H54 (cell line): Measurements from ENCODE around the gene EFR3B.

Source experiments
- DNase-seq: peaks from one replicate; pipeline ENCODE4 v3.0.0; 2011; ENCODE audit warnings: low spot score, mixed read lengths; ENCODE audit not compliant: insufficient read length
- FAIRE-seq: peaks from 3 replicates; lab custom pipeline; 2011; peaks lifted over from hg19 to GRCh38; lab: Jason Lieb, UNC
- POLR2A ChIP-seq: IDR thresholded peaks from 2 replicates; pipeline ENCODE4 v1.6.1; 2011; ENCODE audit warnings: low read depth, mild to moderate bottlenecking, low read length

Gene EFR3B

DNA sequence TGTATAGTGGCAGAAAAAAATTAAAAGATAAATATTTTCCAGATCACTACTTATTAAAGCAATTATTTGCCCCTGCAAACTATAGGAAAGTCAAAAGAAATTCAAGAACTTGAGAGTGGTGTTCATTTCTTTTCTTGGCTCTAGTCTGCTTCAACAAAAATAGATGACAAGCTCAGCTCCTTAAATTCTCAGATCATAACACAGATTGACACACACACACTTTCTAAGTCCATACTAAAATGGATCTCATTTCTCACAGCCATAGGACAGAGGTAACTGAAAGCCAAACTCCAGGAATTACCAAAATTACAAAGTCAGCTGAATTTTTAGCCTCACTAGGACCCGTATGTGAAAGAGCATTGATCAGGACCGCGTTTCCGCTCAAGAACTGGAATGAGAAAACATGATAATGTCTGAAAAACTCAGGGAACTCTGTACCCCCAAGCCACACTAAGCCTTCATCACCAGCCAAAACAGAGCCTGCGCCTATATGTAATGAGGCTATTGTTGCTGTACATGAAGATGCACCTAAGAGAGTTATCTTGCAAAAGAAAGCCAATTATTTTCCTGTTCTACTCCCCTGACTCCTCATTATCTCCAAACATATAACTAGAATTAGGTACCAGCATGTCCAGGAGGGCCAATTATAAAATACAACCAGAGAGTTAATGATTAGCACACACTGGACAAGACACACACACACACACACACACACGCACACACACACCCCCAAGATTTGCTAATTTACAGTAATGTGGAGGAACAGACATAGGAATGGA is 16.5 kb upstream of the EFR3B start:
- no peak for DNase-seq
- FAIRE-seq: no peak

DNA sequence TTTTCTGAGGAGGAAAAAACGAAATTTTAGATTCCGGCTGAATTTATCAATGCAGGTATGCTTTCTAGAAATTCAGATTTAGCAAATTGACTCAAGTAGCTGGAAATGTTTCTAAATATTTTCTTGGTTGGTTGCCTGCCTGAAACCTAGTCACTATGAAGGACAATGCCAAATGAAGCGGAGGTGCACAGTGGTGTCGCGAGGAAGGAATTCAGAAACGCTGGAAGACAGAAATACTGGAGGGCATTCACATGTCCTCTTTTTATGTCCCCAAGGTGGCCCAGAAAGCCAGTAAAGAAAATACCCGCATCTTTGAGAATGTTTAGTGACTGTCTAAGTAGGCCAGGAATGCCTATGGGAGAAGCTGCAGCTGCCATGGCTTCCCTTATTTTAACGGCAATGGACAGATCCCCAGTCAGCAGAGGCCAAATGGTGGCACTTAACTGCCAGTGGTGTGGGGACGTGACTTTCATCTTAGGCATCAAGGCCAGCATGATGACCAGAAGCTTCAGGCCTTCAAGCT is 15.8 kb upstream of the EFR3B start:
- FAIRE-seq (no peak), DNase-seq (no peak)
- TF ChIP-seq POLR2A: no peak

More for the DNA sequence above, 16.5 kb upstream of the EFR3B start:
- TF ChIP-seq POLR2A: no peak

DNA sequence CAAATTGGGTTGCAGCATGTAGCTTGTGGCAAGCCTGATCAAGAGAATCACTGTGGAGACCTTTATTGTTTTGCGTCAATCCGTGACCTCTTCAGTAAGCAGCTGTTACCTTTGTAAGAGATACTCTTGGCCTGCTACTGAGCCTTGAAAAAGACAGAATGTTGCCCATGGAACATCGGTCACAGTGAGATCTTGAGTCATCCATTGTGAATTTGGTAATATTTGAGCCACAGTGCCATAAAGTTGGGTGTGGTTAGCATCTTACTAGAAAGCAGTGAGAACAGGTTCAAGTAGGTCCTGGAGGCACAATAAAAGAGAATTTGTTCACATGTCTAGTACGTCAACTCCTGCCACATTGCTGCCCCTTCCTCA is 12.7 kb upstream of the EFR3B start:
- no peak for TF ChIP-seq POLR2A
- FAIRE-seq: no peak
- no peak for DNase-seq

DNA sequence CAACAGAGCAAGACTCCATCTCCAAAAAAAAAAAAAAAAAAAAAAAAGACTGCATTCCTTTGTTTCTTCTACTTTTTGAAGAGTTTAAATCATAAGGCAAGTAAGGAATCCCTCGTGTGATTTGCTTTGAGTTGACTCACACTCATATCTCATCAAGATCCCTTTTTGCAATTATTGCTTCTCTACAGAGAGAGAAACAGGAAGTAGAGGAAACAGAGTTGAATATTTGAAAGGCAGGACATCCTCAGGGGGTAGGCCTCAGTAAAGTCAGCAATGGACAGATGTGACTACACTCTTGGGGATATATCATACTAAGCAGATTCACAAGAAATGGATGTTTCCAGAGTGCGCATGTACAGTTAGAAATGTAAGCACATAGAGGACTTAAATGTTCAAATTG is 11.2 kb upstream of the EFR3B start:
- no peak for FAIRE-seq
- no peak for TF ChIP-seq POLR2A
- no peak for DNase-seq

- FAIRE-seq (no peak), DNase-seq (no peak)
- TF ChIP-seq POLR2A: no peak
Observed at GRCh38 chr2:25032094-25032493, 9.8 kb upstream of the EFR3B start.

- no peak for FAIRE-seq
- no peak for TF ChIP-seq POLR2A
Observed at GRCh38 chr2:25032901-25033300, 9.0 kb upstream of the EFR3B start.

GRCh38 chr2:25034081-25034480 is 7.8 kb upstream of the EFR3B start:
- DNase-seq (no peak), FAIRE-seq (no peak)
- no peak for TF ChIP-seq POLR2A

More at GRCh38 chr2:25032901-25033300, 9.0 kb upstream of the EFR3B start:
- DNase-seq: no peak

DNA sequence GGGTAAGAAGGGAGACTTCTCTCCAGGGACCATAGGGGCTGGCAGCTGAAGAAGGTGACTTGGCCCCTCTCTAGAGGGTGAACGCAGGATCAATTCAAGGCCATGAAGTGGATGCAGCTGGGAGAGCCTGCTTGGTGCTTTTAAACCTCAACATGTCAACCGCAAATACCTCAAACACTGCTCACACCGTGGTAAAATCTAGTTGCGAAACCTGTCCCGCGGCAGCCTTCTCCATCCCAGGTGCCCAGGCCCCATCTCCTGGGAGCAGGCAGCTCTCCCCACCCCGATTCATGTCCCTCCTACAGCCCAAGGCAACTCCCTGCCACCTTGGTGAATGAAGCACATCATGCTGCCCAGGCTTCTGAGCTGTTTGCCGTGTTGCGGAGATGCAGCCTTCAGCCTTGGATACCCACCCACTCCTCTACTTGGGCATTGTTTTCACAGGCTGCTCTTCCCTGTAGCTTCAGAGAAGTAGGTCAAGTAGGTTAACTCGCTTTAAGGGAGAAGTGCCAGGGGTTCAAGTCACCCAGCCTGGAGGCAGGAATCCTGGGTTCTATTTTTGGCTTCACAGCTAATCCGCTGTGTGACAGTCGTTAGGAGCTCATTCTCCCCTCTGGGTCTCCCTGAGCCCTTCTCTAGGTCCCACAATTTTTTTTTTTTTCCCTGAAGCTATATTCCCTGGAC is 6.2 kb upstream of the EFR3B start:
- no peak for TF ChIP-seq POLR2A
- no peak for DNase-seq
- no peak for FAIRE-seq

GRCh38 chr2:25036221-25036559 is 5.7 kb upstream of the EFR3B start:
- no peak for FAIRE-seq
- no peak for DNase-seq
- TF ChIP-seq POLR2A: no peak

- TF ChIP-seq POLR2A: no peak
- no peak for FAIRE-seq
- DNase-seq: no peak
Observed at GRCh38 chr2:25039126-25039525, 2.8 kb upstream of the EFR3B start.

DNA sequence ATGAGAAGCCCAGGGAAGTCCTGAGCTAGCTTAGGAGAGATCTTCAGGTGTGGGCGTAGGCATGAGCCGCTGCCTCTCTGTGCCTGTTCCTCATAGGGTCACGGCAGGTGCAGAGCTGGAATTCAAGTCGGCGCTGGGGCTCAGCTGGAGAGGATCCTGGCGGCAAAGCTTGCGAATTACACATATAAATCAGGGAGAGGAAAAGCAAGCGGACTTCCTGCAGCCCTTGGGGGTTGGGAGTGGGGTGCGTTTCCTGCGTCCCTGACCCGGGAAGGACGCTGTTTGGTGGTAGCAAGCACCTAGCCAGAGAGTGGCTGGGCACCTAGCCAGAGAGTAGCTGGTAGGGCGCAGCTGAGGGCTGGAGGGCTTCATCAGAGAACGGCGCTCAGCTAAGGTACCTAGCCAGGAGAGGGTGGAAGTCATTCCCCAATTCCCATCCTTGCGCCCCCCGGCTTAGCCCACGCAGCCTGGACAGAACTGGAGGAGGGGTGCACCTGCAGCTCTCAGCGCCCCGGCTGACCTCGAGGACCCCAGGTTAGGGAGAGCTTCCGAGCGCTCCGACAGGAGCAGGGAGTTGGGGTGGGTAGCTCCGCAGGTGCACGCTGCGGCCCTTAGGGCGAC is 459 bp upstream of the EFR3B start:
- DNase-seq: peak; percentile 52
- no peak for TF ChIP-seq POLR2A
- FAIRE-seq: no peak

- DNase-seq (peak; percentile 49), FAIRE-seq (no peak)
- TF ChIP-seq POLR2A: no peak; the same call in 1 of the 2 replicates
Observed at GRCh38 chr2:25042321-25043240, 705 bp downstream of the EFR3B start.

- FAIRE-seq: peak; percentile 78
- DNase-seq: peak; percentile 88
Observed at GRCh38 chr2:25043241-25043867, 1.5 kb downstream of the EFR3B start.

DNA sequence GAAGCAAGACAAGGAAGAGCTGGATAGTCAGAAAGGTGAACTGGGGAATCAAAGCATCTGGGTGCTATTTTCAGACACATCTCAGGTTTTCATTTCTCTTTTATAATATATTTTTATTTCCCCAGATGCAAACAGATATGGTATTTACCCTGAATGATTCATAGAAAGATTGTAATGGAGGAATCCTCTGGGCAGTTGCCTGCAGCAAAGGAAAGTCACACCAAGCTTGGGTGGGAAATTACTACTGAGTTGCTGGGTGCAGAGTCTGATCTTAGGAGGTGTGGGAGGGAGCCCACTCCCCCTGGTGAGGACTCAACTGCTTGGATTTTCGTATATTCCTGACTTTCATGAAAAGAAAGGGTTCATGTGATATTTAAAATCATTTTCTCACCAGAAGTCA is 2.1 kb downstream of the EFR3B start:
- FAIRE-seq (no peak), DNase-seq (no peak)
- no peak for TF ChIP-seq POLR2A

More at GRCh38 chr2:25043241-25043867, 1.5 kb downstream of the EFR3B start:
- no peak for TF ChIP-seq POLR2A
